H54 (cell line): ENCODE measurements around the gene BPTF.
A peak's percentile ranks its signal among the peaks of the same experiment; 100 is the strongest.
"Not testable (repeated sequence)": the region's sequence is repeated elsewhere in the genome, so short reads cannot be mapped to it uniquely, and the experiment has no call there.

Source experiments
- DNase-seq: peaks from one replicate; pipeline ENCODE4 v3.0.0; 2011; ENCODE audit warnings: low spot score, mixed read lengths; ENCODE audit not compliant: insufficient read length
- FAIRE-seq: peaks from 3 replicates; lab custom pipeline; 2011; peaks lifted over from hg19 to GRCh38; lab: Jason Lieb, UNC
- POLR2A ChIP-seq: IDR thresholded peaks from 2 replicates; pipeline ENCODE4 v1.6.1; 2011; ENCODE audit warnings: low read depth, mild to moderate bottlenecking, low read length

Gene BPTF

GRCh38 chr17:67824735-67825626, at the start of gene BPTF:
Gene BPTF, plus strand, starts transcription at chr17:67825503. Its CDS starts 222 bp downstream, at chr17:67825725.
- peak; percentile 96 for DNase-seq
- FAIRE-seq = peak; percentile 30
- TF ChIP-seq POLR2A = peak; percentile 77

GRCh38 chr17:67779098-67779672, 46.1 kb upstream of the BPTF start:
- no peak for FAIRE-seq
- no peak for TF ChIP-seq POLR2A

DNA sequence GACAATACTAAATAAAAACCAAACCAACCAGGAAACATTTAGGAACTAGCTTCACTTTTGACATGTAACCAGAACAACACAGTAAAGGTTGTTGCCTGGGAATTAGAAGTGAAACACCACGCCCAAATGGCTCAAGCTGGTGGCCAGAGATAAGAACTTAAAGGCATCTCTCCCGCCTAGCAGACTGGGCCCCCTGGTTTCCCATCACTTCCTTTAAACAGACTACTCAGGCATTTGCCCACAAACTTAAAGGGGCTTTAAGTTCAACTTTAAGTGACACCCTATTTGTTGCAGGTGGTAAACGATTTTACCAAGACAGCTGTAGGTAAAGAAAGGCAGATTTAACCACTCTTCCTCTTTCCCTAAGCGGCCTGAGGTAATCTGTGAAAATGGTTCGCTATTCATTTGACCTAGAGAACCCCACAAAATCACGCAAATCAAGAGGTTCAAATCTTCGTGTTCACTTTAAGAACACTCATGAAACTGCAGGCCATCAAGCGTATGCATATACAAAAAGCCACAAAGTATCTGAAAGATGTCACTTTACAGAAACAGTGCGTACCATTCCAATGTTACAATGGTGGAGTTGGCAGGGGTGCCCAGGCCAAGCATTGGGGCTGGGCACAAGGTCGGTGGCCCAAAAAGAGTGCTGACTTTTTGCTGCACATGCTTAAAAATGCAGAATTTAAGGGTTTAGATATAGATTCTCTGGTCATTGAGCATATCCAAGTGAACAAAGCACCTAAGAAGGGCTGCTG, 40.8 kb upstream of the BPTF start:
- no peak for FAIRE-seq
- DNase-seq = no peak
- TF ChIP-seq POLR2A = no peak

More at GRCh38 chr17:67779098-67779672, 46.1 kb upstream of the BPTF start:
- peak; percentile 53 for DNase-seq

GRCh38 chr17:67785122-67785477, 40.2 kb upstream of the BPTF start:
- TF ChIP-seq POLR2A = no peak
- no peak for DNase-seq
- FAIRE-seq = no peak

GRCh38 chr17:67785504-67785903, 39.8 kb upstream of the BPTF start:
- FAIRE-seq (no peak), DNase-seq (no peak)
- TF ChIP-seq POLR2A = no peak

DNA sequence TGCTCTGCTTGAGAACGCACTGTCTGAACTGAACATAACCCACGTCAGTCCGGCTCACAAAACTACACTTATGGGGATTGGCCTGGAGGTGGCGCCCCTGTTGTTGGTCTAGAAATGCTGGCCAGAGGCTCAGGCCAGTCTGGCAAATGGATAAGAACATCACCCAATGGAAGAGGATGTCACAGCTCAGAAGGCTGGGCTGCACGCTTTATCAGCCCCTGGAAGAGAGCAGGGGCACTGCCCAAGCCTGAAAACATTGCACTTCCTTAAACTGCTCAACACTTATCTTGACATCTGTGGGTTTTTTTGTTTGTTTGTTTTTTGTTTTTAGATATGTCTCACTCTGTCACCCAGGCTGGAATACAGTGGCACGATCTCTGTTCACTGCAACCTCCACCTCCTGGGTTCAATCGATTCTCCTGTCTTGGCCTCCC, 24.8 kb upstream of the BPTF start:
- DNase-seq (peak; percentile 72), FAIRE-seq (peak; percentile 50)
- no peak for TF ChIP-seq POLR2A

- FAIRE-seq (no peak), DNase-seq (no peak)
- no peak for TF ChIP-seq POLR2A
Observed at GRCh38 chr17:67801626-67802175, 23.6 kb upstream of the BPTF start.

DNA sequence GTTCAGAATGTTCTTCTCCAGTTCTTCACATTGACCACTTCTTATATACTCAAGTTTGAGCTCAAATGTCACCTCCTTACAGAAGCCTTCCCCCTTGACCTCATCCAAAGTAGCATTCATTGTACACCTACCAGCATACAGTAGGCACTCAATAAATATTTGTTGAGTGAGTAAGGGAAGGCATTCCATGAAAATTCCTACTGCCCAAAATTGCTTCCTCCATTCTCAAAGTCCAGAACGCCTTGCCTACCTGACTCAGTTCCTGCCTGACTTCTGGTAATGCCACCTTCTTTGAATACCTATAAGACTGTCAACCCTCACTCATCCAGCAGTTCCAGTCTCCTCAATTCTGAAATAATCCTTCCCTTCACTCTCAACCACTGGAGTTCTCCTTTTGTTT, 14.8 kb upstream of the BPTF start:
- DNase-seq = no peak
- no peak for FAIRE-seq
- no peak for TF ChIP-seq POLR2A

GRCh38 chr17:67812380-67812779, 12.9 kb upstream of the BPTF start:
- DNase-seq, FAIRE-seq: not testable (repeated sequence)

- FAIRE-seq (no peak), DNase-seq (no peak)
- TF ChIP-seq POLR2A = no peak
Observed at GRCh38 chr17:67813803-67814180, 11.5 kb upstream of the BPTF start.

DNA sequence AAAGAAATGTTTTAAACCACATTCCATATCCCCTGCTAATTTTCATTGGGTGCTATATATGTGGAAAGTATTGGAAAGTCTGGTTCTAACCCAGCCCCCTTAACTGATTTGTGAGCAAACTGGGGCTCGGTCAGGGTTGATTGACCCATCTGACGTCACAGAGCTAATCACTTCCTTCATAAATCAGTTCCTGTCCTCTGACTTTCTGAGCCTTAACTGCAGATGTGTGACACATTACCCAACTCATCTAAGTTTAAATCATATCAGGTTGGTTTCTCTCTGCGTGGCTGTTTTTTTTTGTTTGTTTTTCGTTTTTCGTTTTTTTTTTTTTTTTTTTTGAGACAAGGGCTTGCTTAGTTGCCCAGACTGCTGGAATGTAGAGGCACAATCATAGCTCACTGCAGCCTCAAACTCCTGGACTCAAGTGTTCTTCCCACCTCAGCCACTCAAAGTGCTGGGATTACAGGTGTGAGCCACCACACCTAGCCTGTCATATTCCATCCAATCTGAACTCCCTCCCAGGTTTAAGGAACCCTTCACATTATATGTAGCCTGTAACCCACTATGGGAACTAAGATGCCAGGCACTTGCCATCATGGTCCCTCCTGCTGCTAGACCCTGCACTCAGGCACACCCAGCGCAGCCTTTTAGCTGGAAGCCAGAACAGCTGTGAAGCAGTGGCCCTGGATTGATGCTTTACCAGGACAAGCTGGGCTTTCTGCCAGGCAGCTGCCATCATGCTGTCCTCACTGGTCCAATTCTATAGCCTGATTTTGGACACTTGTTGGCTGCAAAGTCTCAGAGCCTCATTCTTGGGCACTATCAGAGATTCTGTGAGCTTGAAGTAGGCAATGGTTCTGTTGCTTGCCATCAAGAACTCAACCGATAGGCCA, 6.9 kb upstream of the BPTF start:
- no peak for TF ChIP-seq POLR2A
- DNase-seq = no peak
- no peak for FAIRE-seq

GRCh38 chr17:67819722-67820121, 5.6 kb upstream of the BPTF start:
- no peak for TF ChIP-seq POLR2A
- FAIRE-seq (no peak), DNase-seq (no peak)

- FAIRE-seq (no peak), DNase-seq (no peak)
- no peak for TF ChIP-seq POLR2A
Observed at GRCh38 chr17:67821871-67822367, 3.4 kb upstream of the BPTF start.

DNA sequence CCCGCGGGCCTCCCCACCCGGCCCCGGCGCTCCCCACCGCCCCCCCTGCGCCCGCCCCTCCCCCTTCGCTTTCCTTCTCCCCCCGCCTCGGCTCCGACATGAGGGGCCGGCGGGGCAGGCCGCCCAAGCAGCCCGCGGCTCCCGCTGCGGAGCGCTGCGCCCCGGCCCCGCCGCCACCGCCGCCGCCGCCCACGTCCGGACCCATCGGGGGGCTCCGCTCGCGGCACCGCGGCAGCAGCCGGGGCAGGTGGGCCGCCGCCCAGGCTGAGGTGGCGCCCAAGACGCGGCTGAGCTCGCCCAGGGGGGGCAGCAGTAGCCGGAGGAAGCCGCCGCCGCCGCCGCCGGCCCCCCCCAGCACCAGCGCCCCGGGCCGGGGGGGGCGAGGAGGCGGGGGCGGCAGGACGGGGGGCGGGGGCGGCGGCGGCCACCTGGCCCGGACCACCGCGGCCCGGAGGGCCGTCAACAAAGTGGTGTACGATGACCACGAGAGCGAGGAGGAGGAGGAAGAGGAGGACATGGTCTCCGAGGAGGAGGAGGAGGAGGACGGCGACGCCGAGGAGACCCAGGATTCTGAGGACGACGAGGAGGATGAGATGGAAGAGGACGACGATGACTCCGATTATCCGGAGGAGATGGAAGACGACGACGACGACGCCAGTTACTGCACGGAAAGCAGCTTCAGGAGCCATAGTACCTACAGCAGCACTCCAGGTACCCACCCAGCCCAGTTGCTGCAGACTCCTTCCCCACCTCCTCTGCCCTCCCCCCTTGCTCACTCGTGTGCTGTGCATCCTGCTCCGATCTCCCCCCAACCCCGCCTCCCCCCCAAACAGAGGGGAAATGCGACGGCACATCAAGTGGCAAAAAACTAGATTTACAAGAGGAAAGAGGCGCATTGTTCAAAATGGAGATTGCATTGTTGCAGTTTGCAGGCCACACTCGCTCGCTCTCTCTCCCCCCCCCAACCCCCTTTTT, 611 bp downstream of the BPTF start:
- peak; percentile 20 for DNase-seq
- FAIRE-seq = not testable (repeated sequence)
